SK-N-SH (cell line): Measurements from ENCODE around the gene ZMYND8. TPM values are rescaled to one million over a fixed set of nuclear protein-coding genes. Genes with fewer than 3 reads are reported as not detected.

ENCODE experiments used
- CTCF ChIA-PET: fragments of 300-600, 350-600 bp; formaldehyde crosslinking; extraction: SDS; loops from one replicate; lab custom pipeline; 2021; lab: Yijun Ruan, JAX
- POLR2A ChIA-PET: fragments of 350-600 bp; sonication (Branson Sonifier 250); formaldehyde crosslinking; extraction: SDS; loops from one replicate; lab custom pipeline; 2020; ENCODE audit warnings: antibody characterized with exemption, inconsistent platforms; lab: Yijun Ruan, JAX
- DNase-seq: peaks from one replicate; pipeline ENCODE4 v3.0.0; 2012
- H2AFZ ChIP-seq: fragments of 200-600 bp; sonication (generic); 2 replicates; pipeline ENCODE4 v1.8.1; 2016; ENCODE audit warnings: antibody characterized with exemption, mild to moderate bottlenecking, low read depth
- H3F3A ChIP-seq: fragments of 200-600 bp; sonication (generic); replicated peaks from 2 replicates; pipeline ENCODE3; 2016; ENCODE audit warnings: antibody characterized with exemption, mild to moderate bottlenecking; ENCODE audit not compliant: insufficient read depth
- H3K27ac ChIP-seq, 2 experiments: fragments of 200-500 bp in 1 of 2; fragments of 200-600 bp in 1 of 2; sonication (Bioruptor generic) in 1 of 2; sonication (generic), shearing (Covaris generic) in 1 of 2; 2 replicates each; pipeline versions ENCODE4 v1.5.1 to v1.6.1; 2014 to 2016; ENCODE audit warnings: low read depth in 2 of 2, inconsistent platforms in 1 of 2, low read length in 1 of 2, mild to moderate bottlenecking in 1 of 2, mixed read lengths in 1 of 2
- H3K27me3 ChIP-seq: fragments of 200-600 bp; sonication (generic), shearing (Covaris generic); 2 replicates; pipeline ENCODE4 v1.6.1; 2016; ENCODE audit warnings: mixed run types; ENCODE audit not compliant: insufficient read depth
- H3K36me3 ChIP-seq, 2 experiments: fragments of 200-500 bp in 1 of 2; fragments of 200-600 bp in 1 of 2; sonication (Bioruptor generic) in 1 of 2; sonication (generic) in 1 of 2; replicated peaks in 1 of 2; 2 replicates each; pipeline versions ENCODE3 to v1.5.1; 2014 to 2016; ENCODE audit warnings: low read length in 1 of 2, mild to moderate bottlenecking in 1 of 2; ENCODE audit not compliant: insufficient read depth in 2 of 2, control insufficient read depth in 1 of 2
- H3K4me1 ChIP-seq, 2 experiments: fragments of 200-500 bp in 1 of 2; fragments of 200-600 bp in 1 of 2; sonication (Bioruptor generic) in 1 of 2; sonication (generic), shearing (Covaris generic) in 1 of 2; 2 replicates each; pipeline versions ENCODE4 v1.5.1 to v1.6.1; 2014 to 2016; ENCODE audit warnings: low read depth in 1 of 2, low read length in 1 of 2, mixed run types in 1 of 2; ENCODE audit not compliant: insufficient read depth in 2 of 2, control insufficient read depth in 1 of 2
- H3K4me2 ChIP-seq: fragments of 200-600 bp; sonication (generic), shearing (Covaris generic); 2 replicates; pipeline ENCODE4 v1.6.1; 2017; ENCODE audit warnings: mixed run types
- H3K4me3 ChIP-seq, 2 experiments: fragments of 200-500 bp in 1 of 2; fragments of 200-600 bp in 1 of 2; sonication (Bioruptor generic) in 1 of 2; sonication (generic), shearing (Covaris generic) in 1 of 2; 2 replicates each; pipeline versions ENCODE4 v1.5.1 to v1.8.1; 2014 to 2016; ENCODE audit warnings: low read depth in 2 of 2, inconsistent platforms in 1 of 2, low read length in 1 of 2, mild to moderate bottlenecking in 1 of 2, mixed read lengths in 1 of 2, moderate library complexity in 1 of 2
- H3K79me2 ChIP-seq: fragments of 200-600 bp; sonication (generic); 2 replicates; pipeline ENCODE4 v1.8.1; 2017; ENCODE audit warnings: mild to moderate bottlenecking; ENCODE audit not compliant: insufficient read depth
- H3K9ac ChIP-seq: fragments of 200-600 bp; sonication (generic); 2 replicates; pipeline ENCODE4 v1.6.1; 2017; ENCODE audit warnings: mixed run types
- H3K9me2 ChIP-seq: fragments of 200-600 bp; sonication (generic); 2 replicates; pipeline ENCODE4 v1.6.1; 2017; ENCODE audit warnings: mixed run types
- H3K9me3 ChIP-seq: fragments of 200-600 bp; sonication (generic); 2 replicates; pipeline ENCODE4 v1.6.1; 2017; ENCODE audit warnings: mixed run types, mild to moderate bottlenecking, moderate library complexity
- H4K20me1 ChIP-seq: fragments of 200-600 bp; sonication (generic); 2 replicates; pipeline ENCODE4 v1.6.1; 2017; ENCODE audit warnings: mild to moderate bottlenecking, mixed run types; ENCODE audit not compliant: insufficient read depth
- EP300 ChIP-seq, 2 experiments: IDR thresholded peaks; 2 replicates each; pipeline versions ENCODE4 v1.4.0 to v1.6.1; 2012; ENCODE audit warnings: borderline replicate concordance in 1 of 2, low read depth in 1 of 2, low read length in 1 of 2
- FOXJ3 ChIP-seq: sonication (generic); formaldehyde crosslinking; IDR thresholded peaks from 2 replicates; pipeline ENCODE4 v1.5.1; 2020; ENCODE audit warnings: mild to moderate bottlenecking, missing genetic modification reagents
- JUND ChIP-seq: IDR thresholded peaks from 2 replicates; pipeline ENCODE4 v1.4.0; 2012
- MEF2A ChIP-seq: IDR thresholded peaks from 2 replicates; pipeline ENCODE4 v1.4.0; 2012; ENCODE audit warnings: low read depth, borderline replicate concordance
- NRF1 ChIP-seq: IDR thresholded peaks from 2 replicates; pipeline ENCODE4 v1.6.1; 2012; ENCODE audit warnings: low read depth, mild to moderate bottlenecking, low read length
- PBX3 ChIP-seq: IDR thresholded peaks from 2 replicates; pipeline ENCODE4; 2012
- SIN3A ChIP-seq: IDR thresholded peaks from 2 replicates; pipeline ENCODE4 v1.6.1; 2012; ENCODE audit warnings: low read depth, mild to moderate bottlenecking, low read length, moderate library complexity, borderline replicate concordance
- SMC3 ChIP-seq: IDR thresholded peaks from 2 replicates; pipeline ENCODE4 v1.6.1; 2012; ENCODE audit warnings: low read depth, low read length, improper control_type of control experiment
- USF1 ChIP-seq: IDR thresholded peaks from 2 replicates; pipeline ENCODE4 v1.4.0; 2012; ENCODE audit warnings: low read depth, borderline replicate concordance
- USF2 ChIP-seq: fragments of 150-350 bp; IDR thresholded peaks from 2 replicates; pipeline ENCODE4 v1.6.1; 2017; ENCODE audit warnings: antibody characterized with exemption, low read length, low read depth, borderline replicate concordance
- YY1 ChIP-seq: IDR thresholded peaks from 2 replicates; pipeline ENCODE4 v1.4.0; 2012; ENCODE audit warnings: low read depth, mild to moderate bottlenecking
- WGBS: methylation state at CpG from one replicate; pipeline ENCODE4 v1.1.6; 2017; ENCODE audit warnings: low lambda C conversion rate; 5-methylcytosine and 5-hydroxymethylcytosine counted together
- polyA plus RNA-seq, 3 experiments: library from polyadenylated mRNA; depleted of rRNA; stranded (reverse); fragments of >200 nt; gene quantifications; 2 replicates each; pipeline ENCODE4 v1.2.3, GENCODE V29; 2012

The ZMYND8 gene
- polyA plus RNA-seq, 1 of the 3 experiments (the other 2 are of a cell fraction): 25.3 TPM

GRCh38 chr20:47224300-47224791 is 132.2 kb downstream of the ZMYND8 start:
- Histone ChIP-seq H3K9me2 (no peaks in the 10 kb centered on the region), H3K4me3 (no peak overlapping the region), H3K4me2 (no peak overlapping the region), H3K4me1 (no peaks in the 10 kb centered on the region; a peak in 1 of 4 replicates), H2AFZ (no peak overlapping the region), H3K27ac (no peak overlapping the region), H3K9me3 (no peaks in the 10 kb centered on the region), H3K9ac (no peak overlapping the region), H4K20me1 (no peaks in the 10 kb centered on the region), H3K36me3 (peaks cover 59 to 79% of the 10 kb centered on the region in 2 experiments), H3F3A (peaks cover 5% of the 10 kb centered on the region), H3K79me2 (peaks cover 15% of the 10 kb centered on the region; the same call in 1 of the 2 replicates), H3K27me3 (no peaks in the 10 kb centered on the region)
- DNase-seq: no peak
- CTCF ChIA-PET: interaction anchor here (0.6 to 2.0 kb wide), 4 partner anchors 19 to 1835 kb away, joined by 3 to 11 read pairs (median 5); no protein-coding TSS in a partner anchor
- no peak for TF ChIP-seq MEF2A
- TF ChIP-seq NRF1: no peak
- POLR2A ChIA-PET: no interaction called here
- 90% methylated on average over 11 of the region's 11 CpGs for WGBS

GRCh38 chr20:47223896-47224295 is 132.6 kb downstream of the ZMYND8 start:
- CTCF ChIA-PET: interaction anchor here (0.6 to 2.0 kb wide), 6 partner anchors 18 to 1835 kb away, joined by 3 to 11 read pairs (median 5); no protein-coding TSS in a partner anchor
- H3K4me2 ChIP-seq: no peak overlapping the region

More at GRCh38 chr20:47223896-47224295, 132.6 kb downstream of the ZMYND8 start:
- WGBS: 100% methylated on average over 1 of the region's 1 CpG
- Histone ChIP-seq H3K79me2 (peaks cover 18% of the 10 kb centered on the region; the same call in 1 of the 2 replicates), H3K9ac (no peak overlapping the region), H3K27me3 (no peaks in the 10 kb centered on the region), H3K36me3 (peaks cover 55 to 76% of the 10 kb centered on the region in 2 experiments), H3K9me2 (no peaks in the 10 kb centered on the region), H3K9me3 (no peaks in the 10 kb centered on the region), H2AFZ (no peak overlapping the region), H3F3A (peaks cover 5% of the 10 kb centered on the region), H3K4me1 (no peaks in the 10 kb centered on the region; a peak in 1 of 4 replicates), H3K4me3 (no peak overlapping the region), H4K20me1 (no peaks in the 10 kb centered on the region), H3K27ac (no peak overlapping the region)
- no peak for TF ChIP-seq YY1
- no peak for TF ChIP-seq MEF2A
- TF ChIP-seq SIN3A: no peak
- no peak for TF ChIP-seq SMC3
- TF ChIP-seq FOXJ3 (CRISPR knock-in tag): no peak
- no peak for TF ChIP-seq USF2
- TF ChIP-seq PBX3: no peak
- no peak for TF ChIP-seq EP300 (IDR thresholded peaks at IDR 0.05; ENCODE audit: borderline replicate concordance in 1 of 2, low read depth in 1 of 2, low read length in 1 of 2)
- TF ChIP-seq JUND: no peak
- no peak for TF ChIP-seq USF1
- DNase-seq: no peak
- POLR2A ChIA-PET: no interaction called here
